RWPE1 (cell line): ENCODE results near the gene UBE2U.
A peak's percentile ranks its signal among the peaks of the same experiment; 100 is the strongest.

ENCODE experiments used
- CTCF ChIA-PET: fragments of 350-600 bp; sonication (Branson Sonifier 250); formaldehyde crosslinking; extraction: SDS; loops from one replicate; lab custom pipeline; 2021; lab: Yijun Ruan, JAX
- POLR2A ChIA-PET: fragments of 400-600 bp; formaldehyde crosslinking; extraction: SDS; loops from one replicate; lab custom pipeline; 2020; ENCODE audit warnings: antibody characterized with exemption; ENCODE audit not compliant: low non-redundant PET; lab: Yijun Ruan, JAX
- DNase-seq: peaks from one replicate; pipeline ENCODE4 v3.0.0; 2012; ENCODE audit warnings: low spot score
- H3K27ac ChIP-seq: fragments of 450-650 bp; 2 replicates; pipeline ENCODE4 v1.5.1; 2017
- TF ChIP-seq, protein P1 (sequence below): fragments of 450-650 bp; conservative IDR thresholded peaks from 2 replicates; pipeline ENCODE4 v1.5.1; 2017; ENCODE audit warnings: low read depth, mild to moderate bottlenecking

UBE2U gene

DNA sequence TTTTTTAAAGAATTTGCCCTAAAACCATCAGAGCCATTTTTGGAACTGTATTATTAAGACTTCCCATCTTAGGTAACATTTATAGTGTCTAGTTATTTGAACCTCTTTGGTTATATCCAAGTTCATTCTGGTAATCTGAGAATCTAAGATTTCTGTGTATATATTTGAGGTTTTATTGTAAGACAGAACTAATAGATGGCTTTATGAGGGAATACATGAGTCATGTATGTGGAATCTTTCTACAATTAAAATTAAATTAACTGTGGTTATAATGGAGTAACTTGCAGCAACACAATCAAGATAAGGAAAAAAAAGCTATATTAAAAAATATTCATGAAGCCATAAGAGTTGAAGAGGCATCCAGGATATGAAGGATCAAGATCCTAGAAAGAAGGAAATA is 92.1 kb downstream of the UBE2U start:
- TF ChIP-seq, protein P1, sequence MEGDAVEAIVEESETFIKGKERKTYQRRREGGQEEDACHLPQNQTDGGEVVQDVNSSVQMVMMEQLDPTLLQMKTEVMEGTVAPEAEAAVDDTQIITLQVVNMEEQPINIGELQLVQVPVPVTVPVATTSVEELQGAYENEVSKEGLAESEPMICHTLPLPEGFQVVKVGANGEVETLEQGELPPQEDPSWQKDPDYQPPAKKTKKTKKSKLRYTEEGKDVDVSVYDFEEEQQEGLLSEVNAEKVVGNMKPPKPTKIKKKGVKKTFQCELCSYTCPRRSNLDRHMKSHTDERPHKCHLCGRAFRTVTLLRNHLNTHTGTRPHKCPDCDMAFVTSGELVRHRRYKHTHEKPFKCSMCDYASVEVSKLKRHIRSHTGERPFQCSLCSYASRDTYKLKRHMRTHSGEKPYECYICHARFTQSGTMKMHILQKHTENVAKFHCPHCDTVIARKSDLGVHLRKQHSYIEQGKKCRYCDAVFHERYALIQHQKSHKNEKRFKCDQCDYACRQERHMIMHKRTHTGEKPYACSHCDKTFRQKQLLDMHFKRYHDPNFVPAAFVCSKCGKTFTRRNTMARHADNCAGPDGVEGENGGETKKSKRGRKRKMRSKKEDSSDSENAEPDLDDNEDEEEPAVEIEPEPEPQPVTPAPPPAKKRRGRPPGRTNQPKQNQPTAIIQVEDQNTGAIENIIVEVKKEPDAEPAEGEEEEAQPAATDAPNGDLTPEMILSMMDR, result no peak

DNA sequence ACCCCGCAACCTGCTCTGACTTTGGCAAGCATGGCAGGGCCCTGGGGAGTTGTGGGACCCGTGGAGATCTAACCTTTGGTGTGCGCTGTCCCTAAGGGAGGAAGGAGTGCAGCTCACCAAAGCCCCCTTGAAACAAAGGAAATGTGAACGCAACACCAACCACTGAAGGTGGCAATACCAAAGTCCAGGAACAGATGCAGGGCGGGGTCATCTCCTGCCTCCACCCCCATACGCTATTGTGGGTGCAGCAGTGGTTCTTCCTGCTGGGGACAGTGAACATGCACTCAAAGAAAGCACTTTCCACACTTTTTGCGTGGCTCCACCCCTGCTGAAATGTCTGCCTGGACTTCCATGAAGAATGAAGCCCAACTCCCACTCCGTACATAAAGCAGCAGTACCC is 93.0 kb downstream of the UBE2U start:
- ChIA-PET CTCF (no interaction called here), POLR2A (no interaction called here)
- no peak for DNase-seq
- no peak overlapping the region for H3K27ac ChIP-seq
- TF ChIP-seq, protein P1, result no peak

More for the DNA sequence above, 92.1 kb downstream of the UBE2U start:
- no peak for DNase-seq
- POLR2A ChIA-PET, result no interaction called here
- CTCF ChIA-PET, result interaction anchor here (1.1 kb wide), 1 partner anchor 9 kb away, joined by 3 read pairs; no protein-coding TSS in a partner anchor
- H3K27ac ChIP-seq, result no peak overlapping the region

DNA sequence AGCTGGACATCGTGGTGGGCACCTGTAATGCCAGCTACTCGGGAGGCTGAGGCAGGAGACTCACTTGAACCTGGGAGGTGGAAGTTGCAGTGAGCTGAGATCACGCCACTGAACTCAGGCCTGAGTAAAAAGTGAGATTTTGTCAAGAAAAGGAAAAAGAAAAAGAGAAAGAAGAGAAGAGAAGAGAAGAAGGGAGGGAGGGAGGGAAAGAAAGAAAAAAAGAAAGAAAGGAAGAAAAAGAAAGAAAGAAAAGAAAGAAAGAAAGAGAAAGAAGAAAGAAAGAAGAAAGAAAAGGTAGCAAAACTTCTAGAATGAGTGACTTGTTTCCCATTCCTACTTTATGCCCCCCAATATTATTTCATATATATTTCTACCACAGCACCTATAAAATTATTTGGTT is 98.8 kb downstream of the UBE2U start:
- no peak overlapping the region for H3K27ac ChIP-seq
- ChIA-PET CTCF (interaction anchor here (0.9 kb wide), 1 partner anchor 9 kb away, joined by 3 read pairs; no protein-coding TSS in a partner anchor), POLR2A (no interaction called here)
- DNase-seq, result no peak
- TF ChIP-seq, protein P1, result no peak

DNA sequence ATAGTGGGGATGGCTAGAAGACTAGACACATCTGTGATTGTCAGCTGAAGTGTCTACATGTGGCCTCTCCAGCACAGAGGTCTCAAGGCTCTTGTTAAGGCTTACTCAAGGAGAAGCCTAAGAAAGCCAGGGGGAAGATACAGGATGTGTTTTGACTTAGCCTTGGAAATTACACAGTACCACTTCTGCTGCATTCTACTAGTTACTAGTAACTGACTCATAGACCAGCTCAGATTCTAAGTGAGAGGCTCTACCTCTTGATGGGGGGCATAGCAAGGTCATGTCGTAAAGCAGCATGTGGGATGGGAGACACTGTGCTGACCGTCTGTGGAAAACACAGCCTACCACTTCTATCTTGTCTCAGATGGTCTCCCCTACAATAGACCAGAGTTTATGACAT is 99.5 kb downstream of the UBE2U start:
- CTCF ChIA-PET, result interaction anchor here (0.7 to 0.9 kb wide), 2 partner anchors 8 to 184 kb away, joined by 3 read pairs; no protein-coding TSS in a partner anchor

DNA sequence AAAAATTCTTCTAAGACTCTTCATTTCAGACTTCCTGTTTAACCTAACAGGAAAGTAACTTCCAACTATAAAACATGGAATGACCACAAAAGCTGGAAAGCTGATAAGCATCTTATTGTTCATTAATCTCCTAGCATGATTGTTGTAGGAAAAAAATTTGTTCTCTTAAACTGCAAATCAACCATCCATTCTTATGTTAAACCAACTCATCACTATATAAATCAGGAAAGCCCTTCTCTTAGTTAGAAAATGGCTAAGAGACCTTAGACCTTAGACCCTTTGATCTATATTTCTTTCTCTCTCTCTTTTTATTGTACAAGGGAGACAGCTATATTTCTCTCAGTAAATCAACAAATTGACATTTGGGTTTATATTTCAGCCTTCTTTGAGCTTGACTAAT is 101.4 kb downstream of the UBE2U start:
- no peak overlapping the region for H3K27ac ChIP-seq
- ChIA-PET CTCF (interaction anchor here (0.6 kb wide), 1 partner anchor 25 kb away, joined by 4 read pairs; no protein-coding TSS in a partner anchor), POLR2A (no interaction called here)
- TF ChIP-seq, protein P1, result no peak
- no peak for DNase-seq

More for the DNA sequence above, 99.5 kb downstream of the UBE2U start:
- H3K27ac ChIP-seq, result no peak overlapping the region
- no peak for DNase-seq
- TF ChIP-seq, protein P1, result no peak
- POLR2A ChIA-PET, result no interaction called here

DNA sequence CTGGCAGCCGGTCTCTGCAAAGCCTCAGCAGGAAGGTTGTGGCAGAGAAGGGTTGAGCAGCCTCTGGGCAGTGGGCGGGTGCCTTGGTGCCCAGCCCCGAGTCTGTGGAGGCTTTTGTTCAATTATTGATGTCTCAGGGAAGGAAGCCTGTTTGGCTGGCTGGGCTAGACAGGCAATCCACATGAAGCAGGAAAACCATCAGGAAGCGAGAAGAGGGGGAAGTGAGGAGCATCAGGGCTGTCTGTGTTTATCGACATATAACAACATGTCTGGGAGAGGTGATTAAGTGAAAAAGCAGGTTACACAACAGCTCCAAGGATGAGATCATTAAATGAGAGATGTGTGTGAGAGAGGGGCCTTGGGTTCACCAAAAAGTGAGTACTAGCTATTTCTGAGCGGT is 105.4 kb downstream of the UBE2U start:
- ChIA-PET POLR2A (interaction anchor here (0.9 kb wide), 1 partner anchor 27 kb away, joined by 3 read pairs; no protein-coding TSS in a partner anchor), CTCF (interaction anchor here (0.5 to 1.1 kb wide), 2 partner anchors 15 to 40 kb away, joined by 3 read pairs; no protein-coding TSS in a partner anchor)
- no peak overlapping the region for H3K27ac ChIP-seq
- peak; percentile 40 for DNase-seq
- TF ChIP-seq, protein P1, result no peak
